Islet precursor cell (in vitro differentiated cells): Measurements from ENCODE around the gene TPRG1.

Source experiments
- DNase-seq: peaks from one replicate; pipeline ENCODE4 v3.0.0-alpha.2; 2018

Gene TPRG1

DNA sequence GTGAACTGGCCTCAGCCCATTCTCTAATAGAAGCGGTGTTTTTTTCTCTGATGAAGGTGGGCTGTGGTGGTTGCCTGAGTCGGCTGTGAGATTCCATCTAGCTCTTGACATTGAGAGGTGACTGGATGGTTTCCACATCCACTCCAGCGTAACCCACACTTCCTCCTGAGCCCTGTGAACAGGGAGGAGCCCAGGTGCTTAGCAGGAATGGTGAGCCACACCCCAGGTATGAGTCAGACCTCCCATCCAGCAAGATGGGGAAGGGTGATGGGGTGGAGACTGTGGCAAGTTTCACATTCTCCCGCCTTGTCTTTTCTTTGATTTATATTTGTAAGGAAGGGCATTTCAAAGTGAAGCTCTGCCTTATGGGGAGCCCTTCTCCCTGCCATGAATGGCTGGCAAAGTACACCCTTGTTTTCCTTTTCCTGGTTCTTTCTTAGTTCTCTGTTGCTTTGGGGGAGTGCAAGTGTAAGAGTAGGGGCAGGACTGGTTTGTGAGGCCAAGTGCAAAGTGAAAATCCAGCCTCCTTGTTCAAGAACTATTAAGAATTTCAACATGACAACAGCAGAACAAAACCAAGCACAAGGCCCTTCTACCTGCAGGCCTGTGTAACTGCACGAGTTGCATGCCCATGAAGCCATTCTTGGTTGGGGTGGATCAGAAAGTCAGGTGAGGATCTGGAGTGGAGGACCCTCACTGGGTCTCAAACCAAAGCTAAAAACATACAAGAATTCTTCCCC, 4.6 kb upstream of the TPRG1 start:
- DNase-seq, result no peak

DNA sequence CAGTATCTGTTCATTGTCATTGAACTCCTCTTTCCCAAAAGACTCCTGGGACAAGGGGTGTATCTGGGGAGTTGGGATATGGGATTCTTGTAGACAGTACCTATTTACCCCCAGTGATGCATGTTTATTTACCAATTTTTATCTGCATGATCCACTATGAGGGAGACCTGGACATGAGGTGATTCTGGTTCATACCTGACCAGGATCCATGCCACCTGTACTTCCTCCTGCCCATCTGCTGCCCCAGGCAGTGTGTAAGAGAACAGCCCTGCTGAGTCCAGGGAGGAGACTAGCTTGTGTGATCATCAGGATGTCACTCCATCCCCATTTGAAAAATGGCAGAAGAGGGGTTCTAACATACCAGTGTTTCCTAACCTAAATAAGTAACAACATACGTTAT, 3.1 kb upstream of the TPRG1 start:
- DNase-seq, result no peak

DNA sequence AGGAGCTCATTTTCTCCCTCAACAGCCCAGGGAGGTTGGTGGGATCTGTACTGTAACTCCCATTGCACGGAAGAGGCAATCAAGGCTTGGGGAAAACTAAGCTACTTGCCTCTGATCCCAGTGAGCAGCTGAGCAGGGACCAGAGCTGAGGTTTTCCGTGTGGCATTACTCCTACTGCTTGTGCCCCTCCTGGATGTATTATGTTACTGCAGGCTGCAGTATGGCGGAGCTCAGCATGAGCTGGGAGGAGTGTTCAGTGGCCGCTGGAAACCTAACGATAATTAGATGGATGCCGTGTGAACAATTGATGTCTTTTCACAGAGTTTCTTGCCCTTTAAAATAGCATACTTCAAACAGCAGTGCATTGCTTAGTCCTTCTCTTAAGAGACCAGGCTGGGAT, 2.0 kb upstream of the TPRG1 start:
- DNase-seq, result no peak

DNA sequence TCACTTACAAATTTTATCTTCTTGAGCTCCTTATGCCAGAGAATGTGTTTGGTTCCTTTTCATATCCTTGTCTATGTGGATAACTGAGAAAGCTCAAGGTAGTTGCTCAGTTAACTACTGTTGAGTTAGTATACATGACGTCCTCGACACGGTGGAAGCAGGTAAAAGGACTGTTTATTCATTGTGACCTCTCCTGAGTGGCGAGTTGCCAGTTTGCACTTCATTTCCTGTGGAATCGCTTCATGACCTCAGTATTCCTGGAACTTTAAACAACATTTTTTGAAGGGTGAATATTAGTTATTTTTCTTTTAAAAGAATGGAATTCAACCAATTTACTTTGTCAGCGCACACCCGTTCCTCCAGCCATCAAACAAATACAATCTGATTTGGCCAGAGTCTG, 1.2 kb upstream of the TPRG1 start:
- no peak for DNase-seq

DNA sequence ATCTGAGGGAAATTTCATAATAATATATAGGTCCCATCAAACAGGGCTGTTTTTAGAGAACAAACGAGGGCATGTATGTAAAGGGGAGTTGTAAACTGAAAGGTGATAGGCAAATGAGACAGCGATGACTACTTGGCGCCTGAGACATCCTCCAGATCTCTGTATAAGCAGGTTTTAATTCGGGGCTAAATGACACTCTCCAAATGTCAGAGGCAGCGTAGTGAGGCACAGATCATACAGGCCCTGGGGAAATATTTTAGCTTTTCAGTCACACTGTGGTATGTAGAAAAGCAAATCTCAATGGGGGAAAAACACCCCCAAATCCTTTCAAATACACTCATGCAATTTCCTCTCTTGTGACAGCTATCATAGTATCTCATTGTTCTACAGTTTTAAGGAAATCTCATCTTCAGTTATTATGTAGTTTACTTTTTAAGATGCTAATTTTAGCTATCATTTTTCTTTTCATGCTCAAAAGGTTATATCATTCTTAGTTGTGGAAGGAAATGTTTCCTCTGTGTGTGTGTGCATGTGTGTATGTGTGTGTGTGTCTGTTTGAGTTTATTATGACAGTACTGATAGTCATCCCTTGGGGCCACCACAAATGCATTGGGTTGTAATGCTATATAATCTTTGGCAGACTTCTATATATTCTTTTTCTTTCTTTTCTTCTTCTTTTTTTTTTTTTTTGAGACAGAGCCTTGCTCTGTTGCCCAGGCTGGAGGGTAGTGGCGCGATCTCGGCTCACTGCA, 1.1 kb downstream of the TPRG1 start:
- DNase-seq, result no peak

DNA sequence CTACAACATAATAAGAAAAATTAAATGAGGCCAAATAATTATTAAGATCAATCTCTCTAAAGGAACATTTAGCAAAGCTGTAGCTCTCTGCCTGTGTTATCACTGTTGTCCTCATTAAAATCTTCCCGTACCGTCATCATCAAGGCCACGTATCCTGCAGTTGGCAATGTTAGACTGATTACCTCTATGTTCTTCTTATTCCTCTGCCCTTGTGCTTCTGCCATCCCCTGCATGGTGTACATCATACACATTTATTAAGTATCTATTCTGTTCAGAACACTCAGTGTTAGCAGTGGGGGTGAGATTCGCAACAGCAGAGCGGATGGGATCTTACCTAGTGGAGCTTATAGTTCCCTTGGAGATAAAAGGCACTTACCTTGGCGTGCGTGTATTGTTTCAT, 12.8 kb downstream of the TPRG1 start:
- DNase-seq, result no peak

DNA sequence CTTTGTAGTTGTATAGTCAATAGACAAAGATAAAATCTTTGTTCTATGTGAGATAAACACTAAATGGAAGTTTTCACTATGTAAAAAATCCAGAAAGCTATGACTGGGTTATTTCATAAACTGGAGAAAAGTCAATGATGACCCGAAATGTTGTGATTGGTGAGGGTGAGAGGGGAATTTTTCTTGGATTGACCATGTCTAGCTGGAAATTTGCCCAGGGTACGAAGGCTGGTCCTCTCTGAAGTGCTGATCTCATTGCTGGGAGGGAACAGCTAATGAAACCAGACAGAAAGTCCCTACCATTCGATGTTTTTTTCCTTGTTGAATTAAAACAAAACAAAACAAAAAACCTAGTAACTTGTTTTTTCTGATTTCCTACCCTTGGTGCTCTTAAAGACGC, 14.3 kb downstream of the TPRG1 start:
- no peak for DNase-seq

DNA sequence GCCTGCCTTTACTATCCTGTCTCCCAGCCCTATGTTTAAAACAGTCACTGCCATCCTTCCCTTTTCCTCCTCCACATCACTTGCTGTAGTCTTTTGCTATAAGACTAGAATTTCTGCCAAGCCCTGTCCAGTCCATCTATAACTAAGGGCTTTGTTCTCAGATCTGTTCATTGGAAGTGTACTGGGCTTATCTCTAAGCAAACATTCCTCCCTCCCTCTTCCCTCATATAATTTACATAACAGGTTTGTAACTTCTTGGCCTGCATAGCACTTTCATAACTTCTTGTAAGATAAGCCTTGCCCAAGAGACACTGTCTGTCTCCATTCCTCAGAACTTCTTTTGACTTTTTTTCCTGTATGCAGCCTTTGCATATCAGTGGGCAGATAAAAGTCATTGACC, 16.7 kb downstream of the TPRG1 start:
- no peak for DNase-seq

DNA sequence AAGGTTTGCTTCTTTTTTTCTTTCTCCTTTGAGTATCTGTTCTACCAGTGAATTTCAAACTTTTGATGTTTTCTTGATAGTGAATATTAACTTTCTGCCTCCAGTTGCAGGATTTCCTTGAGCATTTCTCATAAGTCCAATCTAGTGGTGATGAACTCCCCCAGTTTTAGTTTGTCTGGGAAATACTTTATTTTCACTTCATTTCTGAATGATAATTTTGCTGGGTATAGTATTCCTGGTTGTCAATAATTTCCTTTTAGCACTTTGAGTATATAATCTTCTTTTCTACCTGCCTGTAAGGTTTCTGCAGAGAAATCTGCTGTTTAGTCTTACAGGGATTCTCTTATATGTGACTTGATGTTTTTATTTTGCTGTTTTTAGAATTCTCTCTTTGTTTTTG, 21.0 kb downstream of the TPRG1 start:
- no peak for DNase-seq

DNA sequence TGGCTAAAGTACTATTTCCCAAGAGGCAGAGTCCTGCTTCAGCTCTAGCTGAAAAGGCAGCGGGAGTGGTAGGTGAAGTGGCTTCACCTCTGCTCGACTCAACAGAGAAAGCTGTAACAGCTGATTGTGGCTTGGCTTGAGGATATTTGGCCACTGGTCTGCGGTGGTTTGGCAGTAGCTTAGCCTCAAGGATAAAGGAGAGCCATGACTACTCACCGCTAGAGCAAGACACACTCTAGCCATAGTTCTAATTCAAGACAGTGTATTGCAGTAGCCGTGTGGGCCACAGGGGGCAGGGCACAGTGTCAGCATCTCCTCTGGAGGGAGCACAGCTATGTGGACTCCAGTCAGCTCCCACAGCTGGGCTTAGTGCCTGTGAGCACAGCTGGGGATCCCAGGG, 23.5 kb downstream of the TPRG1 start:
- DNase-seq, result peak; percentile 57

DNA sequence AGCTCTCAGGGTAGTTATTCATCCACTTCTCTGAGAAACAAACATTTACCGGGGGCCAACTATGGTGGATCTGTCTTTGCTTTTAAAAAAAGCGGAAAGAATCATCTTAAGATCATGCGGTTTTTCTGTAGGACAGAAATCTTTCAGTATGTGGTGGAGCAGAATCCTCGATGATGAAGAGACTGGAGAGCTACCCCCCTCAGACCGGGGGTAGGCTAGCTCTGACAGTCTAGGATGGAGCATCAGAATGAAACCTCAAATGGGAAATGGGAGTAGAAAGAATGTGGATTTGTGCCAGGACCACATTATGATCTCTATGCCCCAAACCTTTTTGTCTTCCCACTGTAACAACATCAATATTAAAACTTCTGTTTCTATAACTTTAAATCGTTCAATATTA, 30.3 kb downstream of the TPRG1 start:
- DNase-seq, result no peak

DNA sequence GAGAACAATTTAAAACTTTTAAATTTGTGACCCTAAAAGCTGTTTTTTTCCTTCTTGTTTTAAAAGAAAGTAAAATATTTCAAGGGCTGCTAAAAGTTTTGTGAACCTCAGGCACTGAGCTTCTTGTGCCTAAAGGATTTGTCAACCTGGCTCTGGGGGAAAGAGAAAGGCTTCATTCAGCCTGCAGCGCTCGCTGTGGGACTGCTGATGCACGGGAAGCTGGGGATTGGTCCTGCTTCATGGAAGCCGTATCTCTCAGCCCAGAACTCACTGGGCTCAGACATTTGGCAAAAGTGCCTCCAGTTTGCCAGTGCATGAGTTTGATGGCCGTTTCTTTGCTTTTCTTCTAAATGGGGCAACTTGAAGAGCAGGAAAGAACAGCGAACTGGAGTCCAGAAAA, 30.8 kb downstream of the TPRG1 start:
- DNase-seq, result no peak

DNA sequence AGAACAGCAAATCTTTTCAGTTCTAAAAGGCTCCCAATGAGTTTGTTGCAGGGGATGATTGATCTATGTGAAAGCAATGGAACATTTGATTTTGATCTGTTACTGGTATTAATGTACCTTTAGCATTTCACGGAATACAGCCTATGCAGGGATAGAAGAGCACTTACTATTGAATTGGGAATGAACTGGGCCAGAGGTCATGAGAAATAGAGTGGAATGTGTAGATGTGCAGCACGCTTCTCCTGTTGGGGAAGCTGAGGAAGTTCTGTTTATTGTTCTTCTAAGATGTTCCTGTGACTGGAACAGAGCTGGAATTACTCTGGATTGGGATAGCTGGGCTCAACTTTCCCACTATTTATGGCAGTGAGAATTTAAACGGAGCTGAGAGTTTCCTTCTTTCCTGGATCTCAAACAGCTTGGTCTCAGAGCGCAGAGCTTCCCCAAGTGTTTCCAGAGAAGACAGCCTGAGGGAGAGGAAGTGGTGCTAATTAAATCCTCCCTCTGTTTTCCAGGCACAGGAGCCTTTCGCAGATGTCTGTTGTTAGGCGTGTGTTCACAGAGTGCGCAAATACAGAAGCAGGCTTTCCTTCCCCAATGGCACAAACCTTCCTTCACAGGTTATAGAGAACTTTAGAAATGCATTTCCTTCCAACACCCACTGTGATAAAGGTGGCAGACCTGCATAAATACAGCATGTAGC, 32.5 kb downstream of the TPRG1 start:
- peak; percentile 77 for DNase-seq

DNA sequence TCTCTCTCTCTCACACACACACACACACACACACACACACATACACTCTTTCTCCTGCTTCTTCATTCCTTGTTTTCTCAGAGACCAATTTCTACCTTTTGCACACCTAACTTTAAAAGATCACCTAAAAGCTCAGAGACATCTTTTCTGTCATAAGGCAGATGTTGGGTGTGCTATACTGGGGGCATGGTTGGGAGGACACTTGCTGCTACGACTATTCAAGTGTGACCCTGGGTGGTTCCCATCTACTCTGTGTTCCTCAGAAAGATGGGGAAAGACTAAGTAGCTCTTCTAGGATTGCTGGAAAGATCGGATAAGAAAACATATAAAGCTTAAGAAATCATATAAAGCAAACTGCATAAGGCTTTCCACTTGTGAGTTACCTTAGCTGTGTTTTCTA, 33.2 kb downstream of the TPRG1 start:
- no peak for DNase-seq

DNA sequence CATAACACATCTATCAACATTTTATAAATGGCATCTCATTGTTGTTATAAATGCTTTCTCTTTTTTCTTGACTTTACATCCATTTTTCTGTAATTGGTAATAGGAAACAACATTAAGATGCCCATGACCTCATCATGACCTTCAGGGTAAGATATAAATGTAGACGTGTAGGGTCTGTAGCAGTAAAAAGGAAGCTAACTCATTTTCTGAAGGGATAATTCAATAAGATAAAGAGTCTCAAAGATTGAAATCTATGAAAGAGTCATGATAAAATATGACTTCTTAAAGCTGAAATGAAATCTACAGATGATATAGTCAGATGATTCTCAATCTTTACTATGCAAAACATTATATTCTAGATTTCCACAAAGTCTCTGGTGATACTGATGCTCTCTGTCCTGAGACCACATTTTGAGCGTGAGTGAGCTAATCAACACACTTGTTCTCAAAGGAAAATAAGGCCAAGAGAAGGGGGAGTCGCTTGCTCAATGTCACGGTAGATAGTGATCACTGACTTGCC, 38.5 kb downstream of the TPRG1 start:
- DNase-seq, result no peak

DNA sequence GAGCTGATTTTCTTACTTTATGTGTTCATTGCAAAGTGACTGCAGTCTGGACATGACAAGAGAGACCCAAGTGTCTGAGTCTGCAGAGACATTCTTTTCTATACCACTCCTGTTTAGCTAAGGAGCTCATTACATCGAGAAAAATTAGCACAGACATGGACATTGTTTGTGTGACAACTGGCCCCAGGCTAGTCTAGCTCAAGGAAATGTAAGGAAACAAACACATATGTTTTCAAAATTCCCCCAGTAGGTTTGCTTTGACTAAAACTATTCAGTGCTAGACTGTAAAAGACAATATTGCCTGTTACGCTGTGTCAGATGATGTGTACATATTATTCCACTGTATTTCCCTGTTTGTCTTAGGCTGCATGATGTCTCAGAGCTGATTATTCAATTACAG, 40.9 kb downstream of the TPRG1 start:
- no peak for DNase-seq

DNA sequence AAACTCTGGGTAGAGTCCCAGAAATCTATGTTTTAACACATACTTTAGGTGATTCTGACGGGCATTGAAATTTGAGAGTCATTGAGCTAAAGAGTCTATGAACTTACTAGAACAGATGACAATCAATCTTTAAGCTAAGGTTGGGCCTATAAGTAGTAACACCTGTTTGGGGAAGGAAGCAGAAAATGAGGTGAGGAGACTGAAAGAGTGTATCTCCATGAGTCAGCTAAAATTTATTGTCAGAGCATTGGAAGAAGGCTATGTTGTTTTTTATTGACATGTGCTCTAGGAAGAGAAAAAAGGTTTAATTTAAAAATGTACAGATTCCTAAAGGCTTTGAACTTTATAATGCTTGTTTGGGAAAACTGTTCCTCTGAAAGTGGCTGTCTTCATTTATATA, 42.9 kb downstream of the TPRG1 start:
- no peak for DNase-seq

DNA sequence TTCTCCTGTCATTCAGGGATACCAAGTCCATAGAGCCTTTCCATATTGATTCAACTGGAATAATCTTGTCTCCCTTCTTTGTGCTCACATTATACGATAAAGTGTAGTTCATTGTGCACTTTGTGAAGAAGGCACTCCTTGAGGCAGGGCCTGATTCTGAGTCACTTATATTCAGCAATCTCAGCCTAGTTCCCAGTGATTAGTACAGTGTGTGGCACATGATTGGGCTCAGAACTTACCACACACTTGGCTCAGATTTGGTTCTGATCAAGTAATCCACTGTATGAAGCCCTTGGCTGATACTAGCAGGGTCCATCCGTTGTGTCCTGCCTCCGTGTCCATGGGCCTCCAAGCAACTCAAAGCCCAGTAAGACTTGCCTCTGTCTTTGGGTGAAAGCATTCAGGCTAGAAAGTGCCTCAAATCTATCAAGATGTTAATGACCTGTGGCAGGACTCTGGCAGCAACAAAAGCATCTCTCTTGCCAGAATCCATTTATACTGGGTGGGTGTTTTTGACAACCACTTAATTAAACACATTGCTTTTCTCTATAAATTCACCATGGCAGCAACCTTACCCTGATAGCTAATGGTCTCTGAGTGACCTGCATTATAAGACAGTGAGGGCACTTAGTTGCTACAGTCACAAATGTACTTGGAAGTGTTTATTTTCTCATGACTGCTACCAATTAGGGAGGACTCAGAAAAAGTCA, 51.3 kb downstream of the TPRG1 start:
- no peak for DNase-seq

DNA sequence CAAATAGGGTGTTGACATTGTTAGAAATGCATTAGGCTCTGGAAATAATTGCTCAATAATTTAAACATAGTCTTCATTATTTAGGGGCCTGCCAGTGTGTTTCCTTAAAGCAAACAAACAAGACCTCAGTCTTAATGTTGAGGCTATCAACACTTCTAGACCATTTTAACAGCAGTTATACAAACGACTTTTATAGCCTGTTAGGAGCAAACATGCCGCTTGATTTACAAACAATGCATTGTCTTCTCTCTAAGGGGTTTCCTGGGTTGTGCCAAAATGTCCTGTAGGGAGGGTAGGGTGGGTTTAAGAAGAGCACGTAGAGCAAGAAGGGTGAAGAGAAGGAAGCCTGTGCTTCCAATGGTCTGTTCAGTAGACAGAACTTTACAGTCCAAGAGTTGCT, 53.7 kb downstream of the TPRG1 start:
- DNase-seq, result no peak

DNA sequence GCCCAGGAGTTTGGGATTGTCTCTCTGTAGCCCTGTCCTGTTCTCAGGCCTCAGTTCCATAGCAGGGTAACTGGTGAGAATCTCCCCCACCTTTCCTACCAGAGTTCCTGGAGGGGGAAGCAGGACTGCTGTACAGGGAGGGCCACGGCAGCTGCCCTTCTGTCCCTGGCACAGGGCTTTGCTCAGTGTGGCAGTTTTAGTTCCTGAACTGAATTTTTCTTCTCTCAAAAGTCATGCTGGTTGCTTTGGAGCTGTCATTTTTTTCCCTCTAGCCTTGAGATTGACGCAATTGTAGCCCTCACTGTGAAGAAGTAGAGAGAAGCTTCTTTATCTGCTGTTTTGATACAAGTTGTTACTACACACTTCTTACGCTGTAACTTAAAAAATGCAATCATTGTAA, 55.5 kb downstream of the TPRG1 start:
- DNase-seq, result no peak

DNA sequence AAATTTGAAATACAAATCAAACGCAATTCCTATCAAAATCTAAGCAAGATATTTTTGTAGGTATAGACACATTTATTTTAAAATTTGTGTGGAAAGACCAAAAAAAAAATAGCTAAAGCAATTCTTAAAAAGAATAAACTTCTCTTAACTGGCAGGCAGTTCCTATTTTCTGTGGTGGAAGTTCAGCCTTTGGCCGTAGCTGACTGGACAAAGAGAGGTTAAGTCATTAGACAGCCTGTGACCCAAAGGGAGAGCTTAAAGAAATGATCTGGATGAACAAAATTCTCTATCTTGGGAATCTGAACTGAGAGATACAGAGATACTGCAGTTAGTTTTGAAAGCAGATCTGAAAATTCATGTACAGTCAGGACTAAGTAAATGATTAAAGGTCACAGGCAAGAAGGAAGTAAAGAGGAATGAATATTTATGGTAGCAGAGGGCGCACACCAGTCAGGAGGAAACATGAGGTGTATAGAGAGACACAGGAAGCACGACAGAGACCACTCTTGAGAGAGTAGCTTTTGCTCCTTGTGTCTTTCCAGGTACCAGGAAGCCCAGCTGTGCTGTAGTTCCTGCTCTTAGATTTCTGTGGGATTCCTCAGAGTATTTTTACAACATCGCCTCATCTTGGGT, 57.5 kb downstream of the TPRG1 start:
- no peak for DNase-seq

DNA sequence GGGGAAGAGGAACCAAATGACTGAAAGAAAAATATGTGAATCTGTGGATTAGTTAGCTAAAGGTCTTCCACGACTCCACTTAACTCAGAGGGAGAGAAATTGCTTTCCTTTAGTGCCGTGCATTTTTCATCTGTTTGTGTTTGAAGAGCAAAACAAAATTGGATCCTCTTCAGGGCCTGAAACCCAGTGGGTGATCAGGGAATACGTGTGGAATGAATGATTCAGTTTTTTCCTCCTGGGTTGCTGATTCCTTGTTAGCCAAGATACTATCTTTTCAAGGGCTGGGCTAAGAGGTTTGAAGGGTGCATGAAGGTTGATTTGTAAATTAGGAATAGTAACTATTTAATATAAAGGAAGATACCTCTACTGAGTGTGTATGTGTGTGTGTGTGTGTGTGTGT, 61.0 kb downstream of the TPRG1 start:
- DNase-seq, result no peak
